MV-4-11 (cell line): Measurements from ENCODE around the gene SEMA5A.
"Not testable (repeated sequence)": the region's sequence is repeated elsewhere in the genome, so short reads cannot be mapped to it uniquely, and the experiment has no call there.

ENCODE experiments used
- DNase-seq: peaks from one replicate; lab custom pipeline; 2025; lab: John Stamatoyannopoulos, UW

The SEMA5A gene

GRCh38 chr5:9358961-9359685 is 186.8 kb downstream of the SEMA5A start:
- no peak for DNase-seq

DNA sequence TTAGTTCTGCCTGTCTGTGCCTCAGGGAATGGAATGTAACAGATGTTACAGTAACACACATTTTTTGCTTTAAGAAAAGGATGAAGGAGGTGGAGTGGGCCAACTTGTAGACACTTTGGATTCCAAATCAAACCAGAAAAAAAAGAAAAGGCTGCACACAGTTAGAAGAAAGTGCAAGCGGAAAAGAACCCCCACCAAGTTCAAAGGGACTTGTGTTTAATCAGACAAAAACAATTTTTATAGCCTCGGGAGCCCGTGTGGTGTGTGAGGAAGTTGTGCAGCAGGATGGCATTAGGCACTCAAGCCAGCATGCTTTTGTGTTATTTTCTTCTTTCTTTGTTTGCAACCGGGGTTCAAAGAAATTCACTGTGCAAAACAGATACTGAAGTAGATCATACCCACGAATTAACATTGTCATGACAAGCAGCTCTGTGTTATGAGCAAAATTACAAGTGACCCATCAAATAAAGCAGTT is 189.5 kb downstream of the SEMA5A start:
- DNase-seq, result no peak

- no peak for DNase-seq
Measured at GRCh38 chr5:9354336-9355081, 191.4 kb downstream of the SEMA5A start.

DNA sequence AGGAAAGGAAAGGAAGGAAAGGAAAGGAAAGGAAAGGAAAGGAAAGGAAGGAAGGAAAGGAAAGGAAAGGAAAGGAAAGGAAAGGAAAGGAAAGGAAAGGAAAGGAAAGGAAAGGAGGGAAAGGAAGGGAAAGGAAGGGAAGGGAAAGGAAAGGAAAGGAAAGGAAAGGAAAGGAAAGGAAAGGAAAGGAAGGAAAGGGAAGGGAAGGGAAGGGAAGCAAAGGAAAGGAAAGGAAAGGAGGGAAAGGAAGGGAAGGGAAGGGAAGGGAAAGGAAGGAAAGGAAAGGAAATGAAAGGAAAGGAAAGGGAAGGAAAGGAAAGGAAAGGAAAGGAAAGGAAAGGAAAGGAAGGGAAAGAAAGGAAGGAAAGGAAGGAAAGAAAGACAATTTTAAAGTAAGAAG is 192.8 kb downstream of the SEMA5A start:
- not testable (repeated sequence) for DNase-seq

GRCh38 chr5:9351546-9351945 is 194.3 kb downstream of the SEMA5A start:
- DNase-seq, result no peak

DNA sequence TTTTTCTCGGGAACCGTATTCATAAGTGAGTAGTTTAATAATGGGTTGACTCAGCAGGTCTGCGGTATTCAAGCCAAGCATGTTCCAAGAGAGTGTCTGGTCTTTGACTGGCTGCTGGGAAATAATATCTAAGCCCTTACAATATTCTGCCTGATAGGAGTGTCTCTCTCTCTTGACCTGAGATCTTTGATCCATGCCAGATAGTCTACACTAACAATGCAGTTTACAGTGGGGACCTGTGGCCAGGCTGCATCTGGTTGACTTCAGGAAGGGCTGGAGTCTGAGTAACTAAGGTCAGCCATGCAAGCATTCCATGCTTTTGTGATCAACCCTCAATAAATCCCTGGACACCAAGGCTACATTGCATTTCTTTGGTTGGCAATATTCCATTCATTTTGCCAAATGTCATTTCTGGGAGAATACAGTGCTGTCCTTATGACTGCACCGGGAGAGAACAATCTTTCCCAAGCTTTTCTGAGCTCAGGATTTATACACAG is 195.5 kb downstream of the SEMA5A start:
- no peak for DNase-seq

DNA sequence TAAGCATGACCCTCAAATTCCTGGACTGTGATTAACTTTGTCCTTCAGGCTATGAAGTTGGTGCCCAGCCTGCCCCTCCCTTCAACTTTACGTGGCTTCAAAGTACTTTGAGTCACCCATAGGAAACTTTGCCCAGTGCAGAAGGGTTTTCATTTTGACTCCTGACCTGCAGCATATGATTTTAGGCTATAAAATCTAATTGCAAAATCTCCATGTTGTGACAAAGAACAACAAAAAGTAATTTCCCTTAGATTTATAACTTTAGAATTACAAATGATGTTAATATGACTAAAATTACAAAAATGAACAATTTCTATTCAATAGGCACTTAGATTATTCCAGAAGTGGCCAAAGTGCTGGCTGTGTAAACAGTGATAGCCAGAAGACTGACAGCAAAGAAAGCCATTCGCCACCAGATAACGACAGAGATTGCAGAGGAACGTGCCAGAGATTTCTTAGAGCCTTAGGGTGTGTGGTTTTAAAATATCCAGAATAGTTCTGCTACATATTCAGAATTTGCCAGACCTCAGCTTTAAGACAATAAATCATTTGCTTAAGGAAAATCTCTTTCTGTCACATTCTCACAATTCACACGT is 197.4 kb downstream of the SEMA5A start:
- no peak for DNase-seq

DNA sequence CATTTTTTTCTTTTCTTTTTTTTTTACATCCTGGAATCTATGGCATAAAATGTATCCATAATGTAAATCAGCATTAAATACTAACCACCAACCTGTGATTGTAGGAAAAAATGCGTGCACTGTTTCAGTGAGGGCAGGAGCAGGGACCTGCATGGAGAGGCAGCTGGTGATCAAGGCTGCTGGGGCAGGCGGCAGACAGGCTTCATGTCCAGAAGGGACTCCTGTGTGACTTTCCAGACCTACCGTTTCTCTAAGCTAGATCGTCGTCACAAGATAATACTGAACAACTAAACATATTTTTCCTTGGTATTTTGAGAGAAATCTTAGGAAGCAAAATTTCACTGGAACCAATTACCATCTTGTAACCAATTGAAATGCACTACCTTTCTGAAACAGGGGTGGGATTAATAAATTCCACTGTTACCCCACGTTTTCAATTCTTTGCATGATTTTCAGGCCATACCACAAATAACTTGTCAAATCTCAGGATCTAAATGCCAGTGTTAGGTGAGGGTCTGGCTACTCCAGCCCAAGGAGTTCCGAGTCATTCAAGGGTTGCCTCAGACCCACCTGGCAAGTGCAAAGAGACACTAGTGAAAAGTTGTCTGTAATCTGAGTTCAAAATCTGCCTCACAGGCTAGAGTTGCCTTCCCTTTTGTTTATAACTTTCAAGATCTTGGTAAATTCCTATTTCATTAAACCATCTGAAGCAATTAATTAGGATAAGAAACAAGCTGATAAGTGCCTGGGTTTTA is 198.2 kb downstream of the SEMA5A start:
- no peak for DNase-seq

GRCh38 chr5:9347032-9347431 is 198.8 kb downstream of the SEMA5A start:
- no peak for DNase-seq

DNA sequence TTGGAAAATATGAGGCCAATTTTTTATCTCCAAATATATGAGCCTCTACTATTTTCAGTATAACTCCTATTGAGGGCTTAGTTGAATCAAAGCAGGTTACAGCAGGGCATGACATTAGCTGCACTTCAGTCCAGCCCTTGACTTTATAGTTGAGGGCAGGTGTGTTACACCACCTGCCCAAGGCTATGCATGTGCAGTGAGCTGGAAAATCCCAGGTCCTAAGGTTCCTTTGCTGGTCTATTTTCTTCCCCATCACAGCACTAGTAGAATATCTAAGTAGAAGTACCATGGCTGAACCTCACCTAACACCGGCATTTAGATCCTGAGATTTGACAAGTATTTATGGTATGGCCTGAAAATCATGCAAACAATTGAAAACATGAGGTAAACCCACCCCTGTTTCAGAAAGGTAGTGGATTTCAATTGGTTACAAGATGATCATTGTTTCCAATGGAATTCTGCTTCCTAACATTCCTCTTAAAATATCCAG is 201.1 kb downstream of the SEMA5A start:
- DNase-seq, result no peak

DNA sequence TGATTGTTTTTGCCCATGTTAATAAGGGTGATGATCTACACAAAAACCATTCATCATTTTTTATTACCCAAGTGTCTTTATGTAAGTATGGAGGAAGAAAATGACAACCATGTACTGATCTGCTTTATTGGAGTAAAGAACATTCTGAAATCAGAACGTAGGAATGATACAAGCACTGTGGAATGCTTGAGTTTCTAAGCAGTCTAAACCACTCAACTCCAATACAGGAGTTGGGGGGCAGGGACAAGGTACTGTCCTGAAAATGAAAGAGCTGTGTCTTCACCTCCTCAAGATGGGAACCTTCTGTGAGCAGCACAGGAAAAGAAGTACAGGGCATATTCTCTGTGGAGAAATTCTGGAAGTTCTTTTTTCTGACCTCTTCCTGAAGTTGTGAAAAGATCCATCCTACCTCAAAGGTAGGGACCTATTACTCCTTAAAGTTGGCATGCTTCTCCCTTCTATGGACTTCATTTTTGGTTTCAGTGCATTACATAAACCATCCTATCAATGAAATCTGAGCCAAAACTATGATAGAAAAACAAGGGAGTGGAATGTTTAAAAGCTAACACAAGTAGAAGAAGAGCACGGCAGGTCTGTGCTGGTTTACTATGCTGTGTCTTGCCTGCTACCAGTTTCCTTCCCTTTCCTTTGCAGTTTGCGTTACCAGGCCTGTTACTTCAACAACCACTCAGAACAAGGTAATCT is 202.6 kb downstream of the SEMA5A start:
- no peak for DNase-seq

- no peak for DNase-seq
Measured at GRCh38 chr5:9342161-9342787, 203.6 kb downstream of the SEMA5A start.

- DNase-seq, result no peak
Measured at GRCh38 chr5:9340085-9340484, 205.8 kb downstream of the SEMA5A start.

DNA sequence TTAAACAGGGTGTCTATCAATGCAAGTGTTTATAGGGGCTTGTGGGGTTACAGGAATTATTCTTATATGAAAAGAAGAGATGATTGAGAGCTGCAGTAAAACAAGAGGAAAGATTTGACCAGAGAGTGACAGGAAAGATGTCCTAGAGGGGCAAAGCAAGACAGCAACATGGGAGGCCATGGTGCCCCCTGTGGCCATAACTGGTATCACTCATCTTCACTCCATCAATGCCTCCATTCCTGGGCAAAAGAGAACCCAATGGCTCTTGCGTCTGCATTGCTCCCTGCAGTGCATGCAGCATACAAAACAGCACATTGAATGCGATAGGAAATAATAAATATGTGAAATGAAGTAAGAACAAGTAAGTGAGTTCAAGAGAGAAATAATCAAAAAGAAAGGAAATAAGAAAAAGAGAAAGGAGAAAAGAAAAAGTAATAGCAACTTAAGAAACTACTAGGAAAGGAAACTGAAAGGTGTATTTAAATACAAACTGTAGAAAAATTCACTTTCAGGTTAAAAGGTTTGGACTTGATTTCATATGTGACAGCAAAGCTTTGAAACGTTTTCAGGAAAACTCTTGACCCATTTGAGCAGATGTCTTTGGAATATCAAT is 206.6 kb downstream of the SEMA5A start:
- no peak for DNase-seq

GRCh38 chr5:9338796-9339195 is 207.1 kb downstream of the SEMA5A start:
- no peak for DNase-seq

- DNase-seq, result no peak
Measured at GRCh38 chr5:9337928-9338595, 207.8 kb downstream of the SEMA5A start.

GRCh38 chr5:9335754-9336495 is 209.9 kb downstream of the SEMA5A start:
- no peak for DNase-seq

DNA sequence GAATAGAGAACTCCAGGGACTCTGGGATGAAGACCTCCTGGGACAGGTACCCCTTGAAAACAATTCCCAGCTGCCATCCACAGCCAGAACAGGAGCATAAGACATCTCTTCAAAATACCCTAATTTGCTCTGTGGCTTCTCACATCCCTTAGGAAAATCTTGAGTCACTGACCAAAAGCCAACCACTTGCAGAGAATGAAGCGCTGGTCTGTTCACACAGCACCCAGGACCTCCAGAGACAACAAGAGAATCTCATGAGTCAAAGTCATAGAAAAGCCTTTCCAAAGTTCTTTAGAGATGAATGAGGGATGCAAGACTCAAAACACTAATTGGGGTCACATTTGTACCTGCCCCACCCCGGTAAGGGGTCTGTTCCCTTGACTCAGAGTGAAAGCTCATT is 210.6 kb downstream of the SEMA5A start:
- no peak for DNase-seq

GRCh38 chr5:9332026-9332425 is 213.8 kb downstream of the SEMA5A start:
- DNase-seq, result no peak
